NB4 (cell line): ENCODE measurements around the gene ZC3H7A.
A peak's percentile ranks its signal among the peaks of the same experiment; 100 is the strongest.

Source experiments
- DNase-seq: peaks from one replicate; pipeline ENCODE4 v3.0.0; 2010; ENCODE audit warnings: low read depth
- H3K4me3 ChIP-seq: one replicate; pipeline ENCODE4 v1.5.1; 2011; ENCODE audit warnings: mild to moderate bottlenecking, low read depth, low read length, moderate library complexity
- MYC ChIP-seq: IDR thresholded peaks from 2 replicates; pipeline ENCODE4 v1.6.1; 2011; ENCODE audit warnings: low read depth, low read length
- POLR2A ChIP-seq: IDR thresholded peaks from 2 replicates; pipeline ENCODE4 v1.6.1; 2011; ENCODE audit warnings: mild to moderate bottlenecking; ENCODE audit not compliant: insufficient read length; ENCODE audit errors: extremely low read depth
- TF ChIP-seq, protein P1 (sequence below): IDR thresholded peaks from 2 replicates; pipeline ENCODE4 v1.6.1; 2011; ENCODE audit warnings: low read depth, low read length
- TF ChIP-seq, protein P2 (sequence below): IDR thresholded peaks from one replicate; pipeline ENCODE4 v1.5.1; 2012; ENCODE audit warnings: low read depth, low read length

ZC3H7A gene, protein sequence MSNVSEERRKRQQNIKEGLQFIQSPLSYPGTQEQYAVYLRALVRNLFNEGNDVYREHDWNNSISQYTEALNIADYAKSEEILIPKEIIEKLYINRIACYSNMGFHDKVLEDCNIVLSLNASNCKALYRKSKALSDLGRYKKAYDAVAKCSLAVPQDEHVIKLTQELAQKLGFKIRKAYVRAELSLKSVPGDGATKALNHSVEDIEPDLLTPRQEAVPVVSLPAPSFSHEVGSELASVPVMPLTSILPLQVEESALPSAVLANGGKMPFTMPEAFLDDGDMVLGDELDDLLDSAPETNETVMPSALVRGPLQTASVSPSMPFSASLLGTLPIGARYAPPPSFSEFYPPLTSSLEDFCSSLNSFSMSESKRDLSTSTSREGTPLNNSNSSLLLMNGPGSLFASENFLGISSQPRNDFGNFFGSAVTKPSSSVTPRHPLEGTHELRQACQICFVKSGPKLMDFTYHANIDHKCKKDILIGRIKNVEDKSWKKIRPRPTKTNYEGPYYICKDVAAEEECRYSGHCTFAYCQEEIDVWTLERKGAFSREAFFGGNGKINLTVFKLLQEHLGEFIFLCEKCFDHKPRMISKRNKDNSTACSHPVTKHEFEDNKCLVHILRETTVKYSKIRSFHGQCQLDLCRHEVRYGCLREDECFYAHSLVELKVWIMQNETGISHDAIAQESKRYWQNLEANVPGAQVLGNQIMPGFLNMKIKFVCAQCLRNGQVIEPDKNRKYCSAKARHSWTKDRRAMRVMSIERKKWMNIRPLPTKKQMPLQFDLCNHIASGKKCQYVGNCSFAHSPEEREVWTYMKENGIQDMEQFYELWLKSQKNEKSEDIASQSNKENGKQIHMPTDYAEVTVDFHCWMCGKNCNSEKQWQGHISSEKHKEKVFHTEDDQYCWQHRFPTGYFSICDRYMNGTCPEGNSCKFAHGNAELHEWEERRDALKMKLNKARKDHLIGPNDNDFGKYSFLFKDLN

DNA sequence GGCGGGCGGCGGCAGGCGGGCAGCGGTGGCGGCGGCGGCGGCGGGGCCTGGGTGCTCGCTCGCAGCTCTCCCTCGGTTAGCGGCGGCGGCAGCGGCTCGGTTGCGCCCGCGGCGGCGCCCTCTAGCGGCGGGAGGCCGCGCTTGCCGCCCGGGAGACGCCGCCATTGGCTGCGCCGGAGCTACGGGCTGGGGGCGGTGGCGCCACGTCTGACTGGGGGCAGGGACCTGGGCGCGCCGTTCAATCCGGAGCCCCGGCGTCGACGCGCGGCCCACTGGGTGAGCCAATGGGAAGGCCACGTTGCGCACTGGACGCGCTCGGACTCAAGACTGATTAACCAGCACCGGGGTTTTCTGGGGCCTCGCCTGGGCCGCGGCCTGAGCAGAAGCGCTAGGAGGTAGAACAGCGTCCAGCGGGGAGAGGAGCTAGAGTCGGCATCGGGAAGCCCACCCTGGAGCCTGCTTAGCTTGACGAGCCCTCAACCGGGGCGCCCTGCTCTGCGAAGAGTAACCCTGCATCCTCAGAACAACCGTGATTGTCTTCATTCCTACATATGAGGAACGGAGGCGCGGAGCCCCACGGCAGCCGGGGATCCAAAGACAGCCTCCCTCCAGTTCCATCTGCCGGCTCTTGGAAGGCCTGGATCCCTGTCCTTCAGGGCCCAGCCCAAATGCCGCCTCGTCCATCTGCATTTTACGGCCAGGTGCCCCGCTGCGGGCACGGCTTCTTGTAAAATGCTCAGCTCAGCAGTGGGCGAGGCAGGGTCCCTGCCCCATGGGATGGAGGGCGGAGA lies at the start of gene ZC3H7A:
Gene ZC3H7A (minus strand): TSS at position 93 of the 791 bp plus-strand sequence. CDS start 14,904 bp downstream, outside the sequence.
- peak within 1 kb of the TSS; percentile 89 for H3K4me3 ChIP-seq
- 0 out of 2 replicates have a peak, but pooled peaks have one; percentile 35 for TF ChIP-seq MYC
- TF ChIP-seq, protein P1, sequence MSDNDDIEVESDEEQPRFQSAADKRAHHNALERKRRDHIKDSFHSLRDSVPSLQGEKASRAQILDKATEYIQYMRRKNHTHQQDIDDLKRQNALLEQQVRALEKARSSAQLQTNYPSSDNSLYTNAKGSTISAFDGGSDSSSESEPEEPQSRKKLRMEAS = 0 out of 2 replicates have a peak, but pooled peaks have one; percentile 20
- peak; percentile 91 for TF ChIP-seq POLR2A
- TF ChIP-seq, protein P2, sequence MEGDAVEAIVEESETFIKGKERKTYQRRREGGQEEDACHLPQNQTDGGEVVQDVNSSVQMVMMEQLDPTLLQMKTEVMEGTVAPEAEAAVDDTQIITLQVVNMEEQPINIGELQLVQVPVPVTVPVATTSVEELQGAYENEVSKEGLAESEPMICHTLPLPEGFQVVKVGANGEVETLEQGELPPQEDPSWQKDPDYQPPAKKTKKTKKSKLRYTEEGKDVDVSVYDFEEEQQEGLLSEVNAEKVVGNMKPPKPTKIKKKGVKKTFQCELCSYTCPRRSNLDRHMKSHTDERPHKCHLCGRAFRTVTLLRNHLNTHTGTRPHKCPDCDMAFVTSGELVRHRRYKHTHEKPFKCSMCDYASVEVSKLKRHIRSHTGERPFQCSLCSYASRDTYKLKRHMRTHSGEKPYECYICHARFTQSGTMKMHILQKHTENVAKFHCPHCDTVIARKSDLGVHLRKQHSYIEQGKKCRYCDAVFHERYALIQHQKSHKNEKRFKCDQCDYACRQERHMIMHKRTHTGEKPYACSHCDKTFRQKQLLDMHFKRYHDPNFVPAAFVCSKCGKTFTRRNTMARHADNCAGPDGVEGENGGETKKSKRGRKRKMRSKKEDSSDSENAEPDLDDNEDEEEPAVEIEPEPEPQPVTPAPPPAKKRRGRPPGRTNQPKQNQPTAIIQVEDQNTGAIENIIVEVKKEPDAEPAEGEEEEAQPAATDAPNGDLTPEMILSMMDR = peak; percentile 22
- DNase-seq = peak; percentile 99

DNA sequence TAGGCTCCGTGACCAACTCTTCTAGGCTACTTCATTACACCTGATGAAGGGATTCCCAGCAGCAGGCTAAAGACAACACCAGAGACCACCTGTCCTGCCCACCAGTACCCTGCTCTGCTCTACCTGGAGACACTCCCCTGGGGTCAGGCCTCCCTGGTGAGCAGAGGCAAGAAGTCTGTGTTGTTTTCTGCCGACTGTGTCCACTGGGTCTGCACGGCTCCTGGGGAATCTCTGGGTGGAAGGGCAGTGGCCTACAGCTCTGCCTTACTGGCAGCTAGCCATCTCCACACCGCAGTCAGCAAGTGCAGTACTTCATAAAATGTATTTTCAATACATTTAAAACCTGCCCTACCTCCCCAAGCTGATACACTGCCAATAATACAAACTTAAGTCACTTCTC lies 47.4 kb upstream of the ZC3H7A start:
- no peak for DNase-seq
- no peak overlapping the region for H3K4me3 ChIP-seq
- TF ChIP-seq MYC (no peak), POLR2A (no peak)
- TF ChIP-seq, protein P1 = no peak
- TF ChIP-seq, protein P2 = no peak

DNA sequence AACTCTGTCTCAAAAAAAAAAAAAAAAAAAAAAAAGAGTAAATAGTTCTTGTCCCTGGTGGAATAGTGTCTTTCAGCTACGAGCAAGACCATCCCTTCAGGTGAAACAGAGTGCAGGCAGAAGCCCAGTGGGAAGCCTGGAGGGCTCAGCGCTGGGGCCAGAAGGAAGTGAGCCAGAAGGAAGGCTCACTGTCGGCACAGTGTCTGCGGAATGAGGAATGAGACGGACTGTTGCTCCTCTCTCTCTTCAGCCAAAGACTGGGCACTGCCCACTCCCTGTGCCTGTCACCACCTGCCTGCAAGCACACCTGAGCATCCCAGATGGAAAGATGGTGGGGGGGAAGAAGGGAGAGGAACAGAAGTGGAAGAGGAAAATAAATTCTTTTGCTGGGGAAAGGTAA lies 46.8 kb upstream of the ZC3H7A start:
- no peak for DNase-seq
- H3K4me3 ChIP-seq = no peak overlapping the region
- TF ChIP-seq, protein P1 = no peak
- TF ChIP-seq MYC (no peak), POLR2A (no peak)
- TF ChIP-seq, protein P2 = no peak

DNA sequence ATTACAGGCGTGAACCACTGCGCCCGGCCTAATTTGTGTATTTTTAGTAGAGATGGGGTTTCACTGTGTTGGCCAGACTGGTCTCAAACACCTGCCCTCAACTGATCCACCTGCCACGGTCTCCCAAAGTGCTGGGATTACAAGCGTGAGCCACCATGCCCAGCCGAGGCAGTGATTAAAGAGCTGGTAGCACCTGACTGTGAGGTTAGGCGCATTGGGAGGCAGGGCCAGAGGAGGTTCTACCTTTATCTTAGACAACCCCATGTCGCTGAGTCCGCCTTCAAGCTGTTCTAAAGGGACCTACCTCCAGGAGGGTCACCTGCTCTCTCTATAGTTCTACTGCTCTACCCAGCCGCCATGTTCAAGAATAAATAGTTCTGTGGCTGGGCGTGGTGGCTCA lies 46.1 kb upstream of the ZC3H7A start:
- no peak for DNase-seq
- no peak for TF ChIP-seq MYC
- TF ChIP-seq, protein P1 = no peak
- TF ChIP-seq, protein P2 = no peak
- TF ChIP-seq POLR2A = no peak
- H3K4me3 ChIP-seq = no peak overlapping the region

DNA sequence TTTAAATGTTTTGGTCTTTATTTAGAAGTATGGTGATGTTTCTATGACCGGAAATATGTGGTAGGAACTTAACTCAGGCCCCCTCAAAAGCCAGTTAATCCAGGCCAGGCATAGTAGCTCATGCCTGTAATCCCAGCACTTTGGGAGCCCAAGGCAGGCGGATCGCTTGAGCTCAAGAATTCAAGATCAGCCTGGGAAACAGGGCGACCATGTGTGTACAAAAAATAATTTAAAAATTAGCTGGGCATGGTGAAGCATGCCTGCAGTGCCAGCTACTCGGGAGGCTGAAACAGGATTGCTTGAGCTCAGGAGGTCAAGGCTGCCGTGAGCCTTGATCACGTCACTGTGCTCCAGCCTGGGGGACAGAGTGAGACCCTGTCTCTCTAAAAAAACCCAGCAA lies 44.0 kb upstream of the ZC3H7A start:
- no peak for DNase-seq

More for the DNA sequence above, 44.0 kb upstream of the ZC3H7A start:
- no peak overlapping the region for H3K4me3 ChIP-seq
- TF ChIP-seq, protein P1 = no peak
- TF ChIP-seq, protein P2 = no peak
- TF ChIP-seq POLR2A = no peak
- TF ChIP-seq MYC = no peak
